GM23338 (cell line): ENCODE results near the gene RGS6. TPM values are rescaled to one million over a fixed set of nuclear protein-coding genes. Genes with fewer than 3 reads are reported as not detected.
A peak's percentile ranks its signal among the peaks of the same experiment; 100 is the strongest.

Experiments
- ATAC-seq: fragments of 200-7000 bp; cut with Tn5 transposase; 3 replicates; pipeline ENCODE4 v1.9.1; 2020
- DNase-seq: peaks from one replicate; pipeline ENCODE4 v3.0.0-alpha.2; 2015; ENCODE audit warnings: low spot score
- H2AFZ ChIP-seq: fragments of 200-600 bp; sonication (generic); 2 replicates; pipeline ENCODE4 v1.8.0; 2016; ENCODE audit warnings: antibody characterized with exemption, mild to moderate bottlenecking, moderate library complexity
- H3F3A ChIP-seq: fragments of 200-600 bp; sonication (generic); replicated peaks from 2 replicates; pipeline ENCODE4 v1.8.0; 2017; ENCODE audit warnings: antibody characterized with exemption, mixed run types, low read depth
- H3K27ac ChIP-seq: fragments of 200-600 bp; sonication (generic); 2 replicates; pipeline ENCODE4 v1.6.1; 2016; ENCODE audit warnings: low read depth
- H3K27me3 ChIP-seq: fragments of 200-600 bp; sonication (generic); 2 replicates; pipeline ENCODE4 v1.8.0; 2016; ENCODE audit warnings: mild to moderate bottlenecking, mixed run types, moderate library complexity; ENCODE audit not compliant: insufficient read depth
- H3K36me3 ChIP-seq: fragments of 200-600 bp; sonication (generic); 2 replicates; pipeline ENCODE4 v1.8.0; 2016; ENCODE audit warnings: mild to moderate bottlenecking; ENCODE audit not compliant: insufficient read depth
- H3K4me1 ChIP-seq: fragments of 200-600 bp; sonication (generic); 2 replicates; pipeline ENCODE4 v1.8.0; 2016; ENCODE audit warnings: mild to moderate bottlenecking, moderate library complexity; ENCODE audit not compliant: insufficient read depth
- H3K4me2 ChIP-seq: fragments of 200-600 bp; sonication (generic); 2 replicates; pipeline ENCODE4 v1.7.1; 2017; ENCODE audit warnings: mixed run types
- H3K4me3 ChIP-seq: fragments of 200-600 bp; sonication (generic); 2 replicates; pipeline ENCODE4 v1.6.1; 2016; ENCODE audit warnings: mixed run types
- H3K79me2 ChIP-seq: fragments of 200-600 bp; sonication (generic); replicated peaks from 2 replicates; pipeline ENCODE4 v1.8.0; 2017; ENCODE audit warnings: mild to moderate bottlenecking; ENCODE audit not compliant: insufficient read depth
- H3K9me2 ChIP-seq: fragments of 200-600 bp; sonication (generic); 2 replicates; pipeline ENCODE4 v1.8.0; 2017; ENCODE audit not compliant: insufficient read depth
- H4K20me1 ChIP-seq: fragments of 200-600 bp; sonication (generic); replicated peaks from 2 replicates; pipeline ENCODE4 v1.8.0; 2017; ENCODE audit warnings: mild to moderate bottlenecking; ENCODE audit not compliant: insufficient read depth
- H3K27ac Mint-ChIP-seq: 2 replicates; pipeline ENCODE4 v1.8.0; 2020; ENCODE audit warnings: inconsistent platforms, mild to moderate bottlenecking, moderate library complexity, mixed read lengths
- H3K27me3 Mint-ChIP-seq: 3 replicates; pipeline ENCODE4 v1.8.0; 2022; ENCODE audit warnings: low read depth, mild to moderate bottlenecking, moderate library complexity, mixed read lengths, inconsistent platforms; ENCODE audit not compliant: insufficient read depth, poor library complexity
- H3K36me3 Mint-ChIP-seq: 3 replicates; pipeline ENCODE4 v1.8.0; 2021; ENCODE audit warnings: low read depth, mild to moderate bottlenecking, inconsistent platforms, moderate library complexity, mixed read lengths
- H3K4me1 Mint-ChIP-seq: 3 replicates; pipeline ENCODE4 v1.8.0; 2020; ENCODE audit warnings: mild to moderate bottlenecking, inconsistent platforms, mixed read lengths
- H3K4me3 Mint-ChIP-seq: 3 replicates; pipeline ENCODE4 v1.8.0; 2021; ENCODE audit warnings: moderate library complexity, mild to moderate bottlenecking, inconsistent platforms, mixed read lengths
- H3K9me3 Mint-ChIP-seq: 3 replicates; pipeline ENCODE4 v1.8.0; 2020; ENCODE audit warnings: moderate library complexity, mild to moderate bottlenecking, inconsistent platforms, mixed read lengths
- CTCF ChIP-seq, 2 experiments: fragments of 200-600 bp in 1 of 2; sonication (generic) in 1 of 2; conservative IDR thresholded peaks; 2 replicates each; pipeline versions ENCODE4 v1.5.1 to v1.6.1; 2016 to 2017; ENCODE audit warnings: antibody characterized with exemption in 2 of 2, low read depth in 2 of 2, mild to moderate bottlenecking in 2 of 2, moderate library complexity in 1 of 2
- EZH2 ChIP-seq: fragments of 200-600 bp; sonication (generic); IDR thresholded peaks from one replicate; pipeline ENCODE4 v1.8.0; 2017; ENCODE audit warnings: antibody characterized with exemption, mild to moderate bottlenecking, low read depth; ENCODE audit not compliant: unreplicated experiment
- STAT1 ChIP-seq: IDR thresholded peaks from one replicate; pipeline ENCODE4 v1.6.1; 2016; ENCODE audit warnings: antibody characterized with exemption; ENCODE audit not compliant: unreplicated experiment
- polyA plus RNA-seq: library from polyadenylated mRNA; unstranded; fragments of >200 nt; fragmentation: Nextera tagmentation; extraction: Ambion mirVana; gene quantifications from 2 replicates; pipeline ENCODE4 v1.2.1, GENCODE V29; 2016
- total RNA-seq: library from RNA; depleted of rRNA; stranded (reverse); fragments of >200 nt; shearing (Covaris generic); gene quantifications from 2 replicates; pipeline ENCODE4 v1.2.3, GENCODE V29; 2014
- TF ChIP-seq, protein P1 (sequence below): fragments of 250-450 bp; sonication (Bioruptor Pico); IDR thresholded peaks from 2 replicates; pipeline ENCODE4 v1.5.0; 2020; ENCODE audit warnings: mild to moderate bottlenecking, moderate library complexity
- TF ChIP-seq, protein P2 (sequence below): IDR thresholded peaks from 2 replicates; pipeline ENCODE4 v1.6.1; 2016; ENCODE audit warnings: antibody characterized with exemption

RGS6 gene
- total and polyA plus RNA-seq, 2 experiments from 2014 or later: 0.66 to 0.83 TPM

DNA sequence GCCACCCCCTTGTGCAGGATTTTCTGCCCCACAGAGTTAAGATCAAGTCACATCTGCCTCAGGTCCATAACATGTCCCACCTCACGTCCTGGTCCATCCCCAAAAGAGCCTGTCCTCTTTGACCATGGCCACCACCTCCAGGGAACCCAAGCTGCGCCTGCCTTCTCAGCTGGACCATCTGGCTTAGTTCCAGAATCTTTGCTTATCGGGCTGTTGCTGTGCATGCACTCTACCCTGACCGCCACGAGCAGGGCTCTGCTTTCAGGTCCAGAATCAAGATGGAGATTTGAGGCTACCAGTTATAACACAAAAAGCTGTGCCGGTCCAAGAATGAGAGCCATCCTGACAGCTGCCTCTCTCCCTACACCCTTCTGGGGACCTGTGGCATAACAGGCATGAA, 635.0 kb downstream of the RGS6 start (continued):
- TF ChIP-seq, protein P1, sequence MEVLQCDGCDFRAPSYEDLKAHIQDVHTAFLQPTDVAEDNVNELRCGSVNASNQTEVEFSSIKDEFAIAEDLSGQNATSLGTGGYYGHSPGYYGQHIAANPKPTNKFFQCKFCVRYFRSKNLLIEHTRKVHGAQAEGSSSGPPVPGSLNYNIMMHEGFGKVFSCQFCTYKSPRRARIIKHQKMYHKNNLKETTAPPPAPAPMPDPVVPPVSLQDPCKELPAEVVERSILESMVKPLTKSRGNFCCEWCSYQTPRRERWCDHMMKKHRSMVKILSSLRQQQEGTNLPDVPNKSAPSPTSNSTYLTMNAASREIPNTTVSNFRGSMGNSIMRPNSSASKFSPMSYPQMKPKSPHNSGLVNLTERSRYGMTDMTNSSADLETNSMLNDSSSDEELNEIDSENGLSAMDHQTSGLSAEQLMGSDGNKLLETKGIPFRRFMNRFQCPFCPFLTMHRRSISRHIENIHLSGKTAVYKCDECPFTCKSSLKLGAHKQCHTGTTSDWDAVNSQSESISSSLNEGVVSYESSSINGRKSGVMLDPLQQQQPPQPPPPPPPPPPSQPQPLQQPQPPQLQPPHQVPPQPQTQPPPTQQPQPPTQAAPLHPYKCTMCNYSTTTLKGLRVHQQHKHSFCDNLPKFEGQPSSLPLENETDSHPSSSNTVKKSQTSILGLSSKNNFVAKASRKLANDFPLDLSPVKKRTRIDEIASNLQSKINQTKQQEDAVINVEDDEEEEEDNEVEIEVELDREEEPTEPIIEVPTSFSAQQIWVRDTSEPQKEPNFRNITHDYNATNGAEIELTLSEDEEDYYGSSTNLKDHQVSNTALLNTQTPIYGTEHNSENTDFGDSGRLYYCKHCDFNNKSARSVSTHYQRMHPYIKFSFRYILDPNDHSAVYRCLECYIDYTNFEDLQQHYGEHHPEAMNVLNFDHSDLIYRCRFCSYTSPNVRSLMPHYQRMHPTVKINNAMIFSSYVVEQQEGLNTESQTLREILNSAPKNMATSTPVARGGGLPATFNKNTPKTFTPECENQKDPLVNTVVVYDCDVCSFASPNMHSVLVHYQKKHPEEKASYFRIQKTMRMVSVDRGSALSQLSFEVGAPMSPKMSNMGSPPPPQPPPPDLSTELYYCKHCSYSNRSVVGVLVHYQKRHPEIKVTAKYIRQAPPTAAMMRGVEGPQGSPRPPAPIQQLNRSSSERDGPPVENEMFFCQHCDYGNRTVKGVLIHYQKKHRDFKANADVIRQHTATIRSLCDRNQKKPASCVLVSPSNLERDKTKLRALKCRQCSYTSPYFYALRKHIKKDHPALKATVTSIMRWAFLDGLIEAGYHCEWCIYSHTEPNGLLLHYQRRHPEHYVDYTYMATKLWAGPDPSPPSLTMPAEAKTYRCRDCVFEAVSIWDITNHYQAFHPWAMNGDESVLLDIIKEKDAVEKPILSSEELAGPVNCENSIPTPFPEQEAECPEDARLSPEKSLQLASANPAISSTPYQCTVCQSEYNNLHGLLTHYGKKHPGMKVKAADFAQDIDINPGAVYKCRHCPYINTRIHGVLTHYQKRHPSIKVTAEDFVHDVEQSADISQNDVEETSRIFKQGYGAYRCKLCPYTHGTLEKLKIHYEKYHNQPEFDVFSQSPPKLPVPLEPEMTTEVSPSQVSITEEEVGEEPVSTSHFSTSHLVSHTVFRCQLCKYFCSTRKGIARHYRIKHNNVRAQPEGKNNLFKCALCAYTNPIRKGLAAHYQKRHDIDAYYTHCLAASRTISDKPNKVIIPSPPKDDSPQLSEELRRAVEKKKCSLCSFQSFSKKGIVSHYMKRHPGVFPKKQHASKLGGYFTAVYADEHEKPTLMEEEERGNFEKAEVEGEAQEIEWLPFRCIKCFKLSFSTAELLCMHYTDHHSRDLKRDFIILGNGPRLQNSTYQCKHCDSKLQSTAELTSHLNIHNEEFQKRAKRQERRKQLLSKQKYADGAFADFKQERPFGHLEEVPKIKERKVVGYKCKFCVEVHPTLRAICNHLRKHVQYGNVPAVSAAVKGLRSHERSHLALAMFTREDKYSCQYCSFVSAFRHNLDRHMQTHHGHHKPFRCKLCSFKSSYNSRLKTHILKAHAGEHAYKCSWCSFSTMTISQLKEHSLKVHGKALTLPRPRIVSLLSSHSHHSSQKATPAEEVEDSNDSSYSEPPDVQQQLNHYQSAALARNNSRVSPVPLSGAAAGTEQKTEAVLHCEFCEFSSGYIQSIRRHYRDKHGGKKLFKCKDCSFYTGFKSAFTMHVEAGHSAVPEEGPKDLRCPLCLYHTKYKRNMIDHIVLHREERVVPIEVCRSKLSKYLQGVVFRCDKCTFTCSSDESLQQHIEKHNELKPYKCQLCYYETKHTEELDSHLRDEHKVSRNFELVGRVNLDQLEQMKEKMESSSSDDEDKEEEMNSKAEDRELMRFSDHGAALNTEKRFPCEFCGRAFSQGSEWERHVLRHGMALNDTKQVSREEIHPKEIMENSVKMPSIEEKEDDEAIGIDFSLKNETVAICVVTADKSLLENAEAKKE (CRISPR knock-in tag): no peak
- TF ChIP-seq CTCF (conservative IDR thresholded peaks at IDR 0.05; ENCODE audit: low read depth in 2 of 2): no peak
- TF ChIP-seq STAT1: no peak

- Histone ChIP-seq H3K4me2 (no peak overlapping the region), H3K36me3 (no peaks in the 10 kb centered on the region), H3K79me2 (no peaks in the 10 kb centered on the region), H3K27me3 (no peaks in the 10 kb centered on the region), H3K4me1 (no peaks in the 10 kb centered on the region), H3K9me2 (no peaks in the 10 kb centered on the region), H4K20me1 (no peaks in the 10 kb centered on the region), H2AFZ (no peak overlapping the region), H3K27ac (no peak overlapping the region), H3F3A (no peaks in the 10 kb centered on the region), H3K4me3 (no peak overlapping the region)
- Mint-ChIP-seq H3K36me3 (no peaks in the 10 kb centered on the region), H3K4me1 (no peaks in the 10 kb centered on the region), H3K27me3 (peaks cover 2% of the 10 kb centered on the region), H3K4me3 (no peak overlapping the region), H3K9me3 (peaks cover 5% of the 10 kb centered on the region; the same call in 2 of the 3 replicates), H3K27ac (peak overlapping the region; percentile 52; the same call in 1 of the 2 replicates)
- no peak for ATAC-seq
- DNase-seq: no peak
- TF ChIP-seq EZH2: no peak
- TF ChIP-seq, protein P2, sequence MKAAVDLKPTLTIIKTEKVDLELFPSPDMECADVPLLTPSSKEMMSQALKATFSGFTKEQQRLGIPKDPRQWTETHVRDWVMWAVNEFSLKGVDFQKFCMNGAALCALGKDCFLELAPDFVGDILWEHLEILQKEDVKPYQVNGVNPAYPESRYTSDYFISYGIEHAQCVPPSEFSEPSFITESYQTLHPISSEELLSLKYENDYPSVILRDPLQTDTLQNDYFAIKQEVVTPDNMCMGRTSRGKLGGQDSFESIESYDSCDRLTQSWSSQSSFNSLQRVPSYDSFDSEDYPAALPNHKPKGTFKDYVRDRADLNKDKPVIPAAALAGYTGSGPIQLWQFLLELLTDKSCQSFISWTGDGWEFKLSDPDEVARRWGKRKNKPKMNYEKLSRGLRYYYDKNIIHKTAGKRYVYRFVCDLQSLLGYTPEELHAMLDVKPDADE: no peak
- TF ChIP-seq, protein P1 (CRISPR knock-in tag): no peak
Observed at GRCh38 chr14:72568296-72568992, 636.2 kb downstream of the RGS6 start.
